NK-92 treated with Interleukin-12 subunit alpha and Interleukin-12 subunit beta, amount 100 ng/mL, for 24 hours (cell line): ENCODE data around the gene PRSS53.
"Not testable (repeated sequence)": the region's sequence is repeated elsewhere in the genome, so short reads cannot be mapped to it uniquely, and the experiment has no call there.

Source experiments
- DNase-seq: peaks from one replicate; lab custom pipeline; 2025; lab: John Stamatoyannopoulos, UW

The PRSS53 gene

GRCh38 chr16:31088459-31089183 lies at the start of gene PRSS53:
PRSS53 (minus strand) TSS chr16:31088943; CDS start chr16:31088809, 134 bp downstream.
- no peak for DNase-seq

- DNase-seq, result not testable (repeated sequence)
Measured at GRCh38 chr16:31136822-31137499, 48.2 kb upstream of the PRSS53 start.

- no peak for DNase-seq
Measured at GRCh38 chr16:31136287-31136662, 47.5 kb upstream of the PRSS53 start.

GRCh38 chr16:31135535-31136286 lies 47.0 kb upstream of the PRSS53 start, which contains the start of gene PRSS8:
PRSS8 (minus strand) TSS chr16:31135727; CDS start chr16:31135498, 229 bp downstream.
- DNase-seq, result no peak

GRCh38 chr16:31134625-31135534 lies 46.1 kb upstream of the PRSS53 start:
- DNase-seq, result no peak

DNA sequence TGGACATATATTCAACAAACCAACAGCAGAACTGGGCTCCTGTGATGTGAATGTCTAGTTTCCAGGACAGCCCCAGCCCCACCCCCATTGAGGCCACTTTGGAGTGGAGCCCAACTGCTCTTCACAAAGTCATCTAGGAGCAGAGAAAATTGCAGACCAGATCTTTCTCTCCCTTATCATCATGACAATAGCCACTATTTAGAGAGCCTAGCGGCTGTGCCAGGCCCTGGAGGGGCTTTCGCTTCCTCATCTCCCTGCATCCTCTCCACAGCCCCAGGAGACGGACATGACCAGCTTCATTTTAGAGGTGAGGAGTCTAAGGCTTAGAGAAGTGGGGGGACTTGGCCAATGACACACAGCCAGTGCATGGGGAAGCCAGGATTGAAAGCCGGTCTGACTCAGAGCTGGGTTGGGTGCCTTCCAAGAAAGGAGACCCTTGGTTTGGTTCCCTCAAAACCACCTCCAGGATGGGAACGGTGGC lies 45.4 kb upstream of the PRSS53 start:
- DNase-seq, result no peak

DNA sequence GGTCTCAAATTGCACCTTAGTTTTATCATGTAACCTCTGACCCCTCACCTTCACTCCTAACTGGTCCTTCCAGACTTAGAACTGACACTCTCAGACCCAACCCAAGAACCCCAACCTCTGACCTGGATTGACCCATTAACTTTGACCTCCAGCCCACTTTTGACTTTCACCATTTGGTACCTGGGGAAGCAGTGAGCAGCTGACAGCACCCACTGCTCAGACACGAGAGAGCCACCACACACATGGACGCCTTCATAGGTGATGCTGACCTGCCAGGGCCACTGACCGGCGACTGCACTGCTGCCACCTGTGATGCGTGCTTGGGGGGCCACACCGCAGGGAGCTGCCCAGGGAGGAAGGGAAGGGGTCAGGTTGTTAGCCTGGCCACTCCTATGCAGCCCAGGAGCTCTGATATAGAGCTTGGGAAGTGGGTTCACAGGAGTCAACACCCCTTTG lies 44.3 kb upstream of the PRSS53 start:
- no peak for DNase-seq

GRCh38 chr16:31132303-31132979 lies 43.7 kb upstream of the PRSS53 start:
- DNase-seq, result no peak

DNA sequence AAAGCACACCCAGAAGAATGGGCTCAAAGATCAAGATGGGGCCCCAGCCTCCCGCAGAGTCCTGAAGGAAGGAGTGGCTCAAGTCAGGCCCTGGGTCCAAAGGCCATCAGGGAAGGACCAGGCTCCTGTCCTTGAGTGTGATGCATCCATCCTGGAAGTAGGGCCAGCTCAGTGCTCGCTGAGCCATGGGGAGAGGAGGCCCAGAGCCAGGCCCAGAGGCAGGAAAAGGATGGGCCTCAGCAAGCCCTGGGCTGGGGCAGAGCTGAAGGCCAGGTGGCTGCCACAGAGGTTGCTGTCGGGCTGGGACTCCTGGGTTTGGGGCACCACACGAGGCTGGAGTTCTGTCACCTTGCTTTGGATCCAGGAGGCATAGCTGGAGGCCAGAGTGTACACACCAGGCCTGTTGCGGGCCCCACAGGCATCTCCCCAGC lies 43.1 kb upstream of the PRSS53 start:
- no peak for DNase-seq

DNA sequence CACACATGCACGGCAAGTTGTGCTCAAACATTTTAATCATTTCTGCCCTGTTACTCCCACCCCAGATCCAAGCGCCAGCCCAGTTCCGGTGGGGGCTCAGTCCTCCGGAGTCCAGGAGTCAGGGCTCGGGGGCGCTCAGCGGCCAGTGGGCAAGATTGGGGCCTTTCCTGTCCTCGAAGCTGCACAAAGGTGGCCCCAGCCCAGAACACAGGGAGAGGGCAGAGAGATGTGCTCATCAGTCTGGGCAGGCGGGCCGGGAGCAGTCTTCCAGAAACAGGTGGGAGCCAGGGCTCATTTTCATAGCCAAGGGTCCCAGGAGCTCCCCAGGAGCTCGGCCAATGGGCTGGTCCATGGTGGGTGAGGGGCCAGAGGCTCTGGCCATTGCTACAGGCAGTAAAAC lies 42.7 kb upstream of the PRSS53 start:
- no peak for DNase-seq

- DNase-seq, result no peak
Measured at GRCh38 chr16:31130899-31131298, 42.2 kb upstream of the PRSS53 start.

DNA sequence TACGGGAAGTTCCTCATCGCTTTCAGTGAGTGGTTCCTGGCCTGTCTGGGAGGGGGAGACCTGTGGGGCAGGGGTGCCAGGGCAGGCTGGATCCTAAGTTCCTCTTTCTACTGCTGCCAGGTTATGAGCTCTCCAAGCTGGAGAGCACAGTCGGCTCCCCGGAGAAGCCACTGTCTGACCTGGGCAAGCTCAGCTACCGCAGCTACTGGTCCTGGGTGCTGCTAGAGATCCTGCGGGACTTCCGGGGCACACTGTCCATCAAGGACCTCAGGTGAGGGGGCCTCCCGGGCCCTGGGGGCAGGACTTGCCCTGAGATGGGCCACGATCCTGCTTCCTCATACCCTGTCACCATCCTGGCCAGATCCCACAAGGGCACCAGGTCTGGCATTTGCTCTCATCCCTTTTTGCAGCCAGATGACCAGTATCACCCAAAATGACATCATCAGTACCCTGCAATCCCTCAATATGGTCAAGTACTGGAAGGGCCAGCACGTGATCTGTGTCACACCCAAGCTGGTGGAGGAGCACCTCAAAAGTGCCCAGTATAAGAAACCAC lies 41.7 kb upstream of the PRSS53 start:
- DNase-seq, result no peak

GRCh38 chr16:31129568-31130335 lies 41.0 kb upstream of the PRSS53 start:
- DNase-seq, result no peak

DNA sequence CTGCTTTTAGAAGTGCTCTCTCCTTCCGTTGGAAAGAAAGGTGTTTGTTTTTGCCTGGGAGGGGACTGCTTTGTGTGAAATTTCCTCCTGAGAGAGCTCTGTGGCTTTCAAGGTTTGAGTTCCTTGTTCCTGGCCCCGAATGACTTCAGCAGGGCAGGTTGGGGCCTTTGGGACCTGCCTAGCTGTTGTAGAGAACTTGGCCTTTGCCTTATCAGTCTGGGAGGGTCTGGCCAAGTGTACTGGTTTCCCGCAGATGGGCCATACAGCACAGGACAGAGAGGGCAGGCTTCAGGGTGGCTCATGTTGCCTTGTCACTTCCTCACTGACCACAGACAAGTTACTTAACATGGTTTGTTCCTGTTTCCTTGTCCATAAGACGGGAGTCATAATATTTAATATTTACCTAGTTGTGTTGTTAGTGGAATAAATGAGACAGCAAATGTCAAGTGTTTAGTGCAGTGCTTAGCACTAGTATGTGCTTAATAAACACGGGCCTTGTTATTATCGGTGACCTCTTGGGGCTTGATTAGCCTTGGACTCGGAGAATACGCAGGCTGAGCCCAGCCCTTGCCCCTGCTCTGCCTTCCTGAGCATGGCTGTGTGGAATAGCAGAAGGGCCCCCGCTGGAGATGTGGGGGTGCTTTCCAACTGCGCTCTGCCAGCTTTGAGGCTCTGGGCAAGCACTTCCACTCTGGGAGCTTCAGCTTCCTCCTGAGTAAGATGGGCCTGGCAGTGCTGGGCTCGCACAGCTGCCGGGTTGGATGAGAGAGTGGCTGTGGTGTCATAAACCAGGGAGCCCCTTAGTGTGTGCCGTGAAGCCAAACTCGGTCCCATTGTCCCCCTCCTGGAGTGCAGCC lies 40.2 kb upstream of the PRSS53 start:
- DNase-seq, result no peak

- no peak for DNase-seq
Measured at GRCh38 chr16:31127182-31127581, 38.4 kb upstream of the PRSS53 start.

DNA sequence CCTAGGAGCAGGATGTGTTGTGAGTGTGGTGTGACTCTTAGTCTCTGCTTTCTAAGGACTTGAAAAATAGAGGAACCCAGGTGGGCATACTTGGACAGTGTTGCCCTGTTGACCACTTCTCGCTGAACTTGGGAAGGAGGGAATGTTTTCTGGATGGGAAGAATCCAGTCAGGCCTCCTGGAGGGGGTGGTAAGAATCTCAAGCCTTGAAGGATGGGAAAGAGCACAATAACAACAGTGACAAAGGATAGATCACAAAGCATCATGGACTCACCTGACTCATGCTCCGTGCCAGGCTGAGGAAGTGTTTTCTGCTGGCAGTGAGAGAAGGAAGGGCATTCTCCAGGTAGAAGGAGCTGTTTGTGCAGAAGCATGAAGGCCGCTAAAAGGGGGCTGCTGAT lies 37.1 kb upstream of the PRSS53 start:
- DNase-seq, result no peak

DNA sequence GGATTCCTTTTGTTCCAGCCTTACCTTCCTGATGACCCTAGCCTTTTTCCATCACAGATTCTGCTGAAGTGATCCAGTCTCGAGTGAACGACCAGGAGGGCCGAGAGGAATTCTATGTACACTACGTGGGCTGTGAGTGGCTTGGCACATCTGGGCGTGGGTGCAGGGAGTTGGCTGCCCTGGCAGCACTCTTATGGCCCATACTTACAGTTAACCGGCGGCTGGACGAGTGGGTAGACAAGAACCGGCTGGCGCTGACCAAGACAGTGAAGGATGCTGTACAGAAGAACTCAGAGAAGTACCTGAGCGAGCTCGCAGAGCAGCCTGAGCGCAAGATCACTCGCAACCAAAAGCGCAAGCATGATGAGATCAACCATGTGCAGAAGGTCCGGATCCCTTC lies 31.4 kb upstream of the PRSS53 start:
- DNase-seq, result no peak

DNA sequence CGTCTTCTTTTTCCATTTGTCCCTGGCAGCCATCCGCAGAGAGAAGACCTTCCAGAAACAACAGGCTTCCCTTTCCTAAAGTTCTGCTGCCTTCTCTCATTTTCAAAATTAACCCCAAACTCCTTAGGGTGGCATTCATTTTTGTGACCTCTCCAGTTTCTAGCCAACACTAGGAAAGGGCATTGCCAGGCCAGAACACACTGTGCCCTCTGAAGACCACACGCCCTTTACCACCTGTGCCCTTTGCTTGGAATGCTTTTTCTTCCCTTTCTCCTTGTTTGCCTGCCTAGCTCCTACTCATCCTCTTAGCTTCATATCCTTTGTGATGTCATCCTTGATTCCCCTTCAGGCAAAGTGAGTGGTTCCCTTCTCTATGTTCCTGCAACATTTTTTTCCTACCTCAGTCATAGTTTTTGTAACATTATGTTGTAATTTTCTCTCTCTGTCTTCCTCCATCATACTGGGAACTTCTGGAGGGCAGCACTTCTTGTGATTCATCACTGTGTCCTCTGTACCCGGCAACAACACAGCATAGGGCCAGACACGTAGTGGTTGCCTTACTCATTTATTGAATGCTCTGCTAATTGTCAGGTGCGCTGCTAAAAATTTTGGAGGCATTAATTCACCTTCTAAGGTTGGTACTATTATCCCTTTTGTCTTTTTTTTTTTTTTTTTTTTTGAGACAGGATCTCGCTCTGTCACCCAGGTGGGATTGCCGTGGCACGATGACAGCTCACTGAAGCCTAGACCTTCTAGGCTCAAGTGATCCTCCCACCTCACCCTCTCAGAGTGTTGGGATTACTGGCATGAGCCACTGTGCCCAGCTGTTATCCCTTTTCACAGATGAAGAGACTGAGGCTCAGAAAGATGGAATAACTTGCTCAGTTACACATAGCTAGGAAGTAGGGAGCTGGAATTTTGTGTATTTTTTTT lies 29.7 kb upstream of the PRSS53 start:
- DNase-seq, result no peak
